ENCODE data around the gene CLK3.

GRCh38 chr15:74626752-74627692, 11.4 kb downstream of the CLK3 start:
- TF ChIP-seq CTCF (IDR thresholded peaks at IDR 0.05; ENCODE audit: extremely low read depth in 1 of 2, insufficient read depth in 1 of 2, low read depth in 1 of 2, low read length in 2 of 2): no peak
- no peak for TF ChIP-seq MAX (IDR thresholded peaks at IDR 0.05; ENCODE audit: insufficient read depth, insufficient read length)
- TF ChIP-seq EZH2 (IDR thresholded peaks at IDR 0.05; ENCODE audit: borderline replicate concordance, low read depth, low read length, severe bottlenecking): no peak

All from endothelial cell of umbilical vein (primary cell).